ENCODE data around the gene SMIM5.

GRCh38 chr17:75619506-75620431 lies 13.5 kb upstream of the SMIM5 start:
- TF ChIP-seq, protein P1, sequence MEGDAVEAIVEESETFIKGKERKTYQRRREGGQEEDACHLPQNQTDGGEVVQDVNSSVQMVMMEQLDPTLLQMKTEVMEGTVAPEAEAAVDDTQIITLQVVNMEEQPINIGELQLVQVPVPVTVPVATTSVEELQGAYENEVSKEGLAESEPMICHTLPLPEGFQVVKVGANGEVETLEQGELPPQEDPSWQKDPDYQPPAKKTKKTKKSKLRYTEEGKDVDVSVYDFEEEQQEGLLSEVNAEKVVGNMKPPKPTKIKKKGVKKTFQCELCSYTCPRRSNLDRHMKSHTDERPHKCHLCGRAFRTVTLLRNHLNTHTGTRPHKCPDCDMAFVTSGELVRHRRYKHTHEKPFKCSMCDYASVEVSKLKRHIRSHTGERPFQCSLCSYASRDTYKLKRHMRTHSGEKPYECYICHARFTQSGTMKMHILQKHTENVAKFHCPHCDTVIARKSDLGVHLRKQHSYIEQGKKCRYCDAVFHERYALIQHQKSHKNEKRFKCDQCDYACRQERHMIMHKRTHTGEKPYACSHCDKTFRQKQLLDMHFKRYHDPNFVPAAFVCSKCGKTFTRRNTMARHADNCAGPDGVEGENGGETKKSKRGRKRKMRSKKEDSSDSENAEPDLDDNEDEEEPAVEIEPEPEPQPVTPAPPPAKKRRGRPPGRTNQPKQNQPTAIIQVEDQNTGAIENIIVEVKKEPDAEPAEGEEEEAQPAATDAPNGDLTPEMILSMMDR (IDR thresholded peaks at IDR 0.05), result no peak
- no peak for TF ChIP-seq POLR2A (IDR thresholded peaks at IDR 0.05)
